ENCODE measurements around the gene PHGDH. TPM values are rescaled to one million over a fixed set of nuclear protein-coding genes. Genes with fewer than 3 reads are reported as not detected.

PHGDH gene
- total RNA-seq, 1 experiment from 2014 or later, result 373 TPM

GRCh38 chr1:119758584-119758983 lies 46.9 kb downstream of the PHGDH start:
- Histone ChIP-seq H4K20me1 (ENCODE audit: insufficient read depth) (no peaks in the 10 kb centered on the region), H3K79me2 (ENCODE audit: low read depth) (no peaks in the 10 kb centered on the region), H3K4me1 (replicated peaks; ENCODE audit: insufficient read depth) (no peaks in the 10 kb centered on the region), H3K9me3 (ENCODE audit: insufficient read depth, low read depth) (no peaks in the 10 kb centered on the region), H3K36me3 (ENCODE audit: low read depth) (no peaks in the 10 kb centered on the region), H3F3A (ENCODE audit: insufficient read depth, low read depth) (no peaks in the 10 kb centered on the region), H3K4me2 (no peak overlapping the region), H3K27me3 (ENCODE audit: insufficient read depth, low read depth) (no peaks in the 10 kb centered on the region), H2AFZ (no peak overlapping the region), H3K4me3 (no peak overlapping the region), H3K9me2 (ENCODE audit: insufficient read depth) (no peaks in the 10 kb centered on the region), H3K27ac (no peak overlapping the region)
- ChIA-PET CTCF (no interaction called here), POLR2A (ENCODE audit: unreplicated experiment) (no interaction called here)
- DNase-seq, result no peak
- no TSS peak for BruUV-seq (replicated peaks)
- TF ChIP-seq EZH2 (IDR thresholded peaks at IDR 0.05; ENCODE audit: low read depth) (no peak), CTCF (conservative IDR thresholded peaks at IDR 0.05) (no peak)
- intact Hi-C loops (cut with micrococcal nuclease; ENCODE audit: unreplicated experiment), result no loop called here

- no peaks in the 10 kb centered on the region for H3K79me2 ChIP-seq (ENCODE audit: low read depth)
- DNase-seq, result no peak
- CTCF ChIA-PET, result no interaction called here
- no peaks in the 10 kb centered on the region for H3K27me3 ChIP-seq (ENCODE audit: insufficient read depth, low read depth)
- intact Hi-C loops (cut with micrococcal nuclease; ENCODE audit: unreplicated experiment), result no loop called here
- 0 out of 2 replicates have a peak, but pooled peaks cover 2% of the 10 kb centered on the region for H3K4me1 ChIP-seq (replicated peaks; ENCODE audit: insufficient read depth)
- H3F3A ChIP-seq (ENCODE audit: insufficient read depth, low read depth), result no peaks in the 10 kb centered on the region
- no peak overlapping the region for H3K4me3 ChIP-seq
- no TSS peak for BruUV-seq (replicated peaks)
- no peak overlapping the region for H3K4me2 ChIP-seq
- no peak for TF ChIP-seq EZH2 (IDR thresholded peaks at IDR 0.05; ENCODE audit: low read depth)
- no peak for TF ChIP-seq CTCF (conservative IDR thresholded peaks at IDR 0.05)
- POLR2A ChIA-PET (ENCODE audit: unreplicated experiment), result no interaction called here
- H3K36me3 ChIP-seq (ENCODE audit: low read depth), result no peaks in the 10 kb centered on the region
- no peak overlapping the region for H2AFZ ChIP-seq
- no peaks in the 10 kb centered on the region for H3K9me2 ChIP-seq (ENCODE audit: insufficient read depth)
- H3K9me3 ChIP-seq (ENCODE audit: insufficient read depth, low read depth), result no peaks in the 10 kb centered on the region
- no peak overlapping the region for H3K27ac ChIP-seq
- H4K20me1 ChIP-seq (ENCODE audit: insufficient read depth), result no peaks in the 10 kb centered on the region
Measured at GRCh38 chr1:119762409-119762808, 50.7 kb downstream of the PHGDH start.

GRCh38 chr1:119762953-119763352 lies 51.2 kb downstream of the PHGDH start:
- TF ChIP-seq CTCF (conservative IDR thresholded peaks at IDR 0.05) (no peak), EZH2 (IDR thresholded peaks at IDR 0.05; ENCODE audit: low read depth) (no peak)
- H3K79me2 ChIP-seq (ENCODE audit: low read depth), result no peaks in the 10 kb centered on the region
- H3K4me2 ChIP-seq, result no peak overlapping the region
- no peaks in the 10 kb centered on the region for H3K36me3 ChIP-seq (ENCODE audit: low read depth)
- BruUV-seq (replicated peaks), result no TSS peak
- ChIA-PET POLR2A (ENCODE audit: unreplicated experiment) (no interaction called here), CTCF (no interaction called here)
- H3K4me3 ChIP-seq, result no peak overlapping the region
- DNase-seq, result no peak
- H3K4me1 ChIP-seq (replicated peaks; ENCODE audit: insufficient read depth), result 0 out of 2 replicates have a peak, but pooled peaks cover 5% of the 10 kb centered on the region
- no peak overlapping the region for H3K27ac ChIP-seq
- no peaks in the 10 kb centered on the region for H3K27me3 ChIP-seq (ENCODE audit: insufficient read depth, low read depth)
- intact Hi-C loops (cut with micrococcal nuclease; ENCODE audit: unreplicated experiment), result no loop called here
- no peaks in the 10 kb centered on the region for H3K9me3 ChIP-seq (ENCODE audit: insufficient read depth, low read depth)
- H4K20me1 ChIP-seq (ENCODE audit: insufficient read depth), result no peaks in the 10 kb centered on the region
- no peaks in the 10 kb centered on the region for H3F3A ChIP-seq (ENCODE audit: insufficient read depth, low read depth)
- no peak overlapping the region for H2AFZ ChIP-seq
- H3K9me2 ChIP-seq (ENCODE audit: insufficient read depth), result no peaks in the 10 kb centered on the region
